ENCODE results near the gene STX5. TPM values are rescaled to one million over a fixed set of nuclear protein-coding genes. Genes with fewer than 3 reads are reported as not detected.

Gene STX5
- total RNA-seq (ENCODE audit: low replicate concordance) = 30.2 and 32.9 TPM in 2 replicates

DNA sequence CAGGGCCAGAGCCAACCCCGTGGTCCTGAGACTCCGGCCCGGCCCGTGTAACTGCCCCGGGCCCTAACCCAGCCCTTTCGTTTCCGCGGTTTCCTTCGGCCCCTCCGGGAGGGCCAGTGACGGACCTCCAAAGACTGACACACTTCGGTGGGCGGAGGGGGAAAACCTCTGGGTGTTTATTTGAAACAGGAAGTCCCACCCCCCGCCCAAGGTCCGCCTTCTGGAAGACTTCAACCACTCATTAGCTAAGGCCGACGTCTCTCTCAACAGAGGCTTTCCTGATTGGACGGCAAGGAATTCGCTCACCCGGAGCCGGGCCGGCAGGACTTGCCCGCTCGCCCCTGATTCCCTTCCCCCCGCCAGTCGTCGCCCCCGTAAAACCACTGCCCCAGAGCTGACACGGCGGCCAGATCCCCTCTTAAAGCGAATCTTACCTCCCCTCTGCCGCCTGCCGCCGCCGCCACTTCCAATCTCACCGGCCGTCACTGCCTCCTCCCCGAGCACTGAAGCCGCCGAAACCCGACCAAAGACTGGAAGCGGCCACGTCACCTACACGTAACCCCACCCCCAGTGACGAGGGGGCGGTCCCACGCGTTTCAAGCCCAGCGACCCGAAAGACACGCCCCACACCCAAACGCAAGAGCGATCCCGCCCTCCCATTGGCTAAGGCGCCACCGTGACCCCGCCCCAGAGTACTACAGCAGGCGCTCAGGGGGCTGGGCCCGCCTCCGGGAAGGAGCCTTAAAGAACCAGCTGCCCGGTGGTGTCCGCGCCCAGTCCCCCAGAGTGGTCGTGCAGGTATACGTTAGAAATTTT, at the start of gene STX5:
STX5 (minus strand) TSS at position 532 of the 816 bp plus-strand sequence. CDS start 808 bp downstream, outside the sequence.
- H3K36me3 ChIP-seq = no peaks in the 10 kb centered on the region
- peaks cover 15% of the 10 kb centered on the region for H3K36me3 Mint-ChIP-seq

DNA sequence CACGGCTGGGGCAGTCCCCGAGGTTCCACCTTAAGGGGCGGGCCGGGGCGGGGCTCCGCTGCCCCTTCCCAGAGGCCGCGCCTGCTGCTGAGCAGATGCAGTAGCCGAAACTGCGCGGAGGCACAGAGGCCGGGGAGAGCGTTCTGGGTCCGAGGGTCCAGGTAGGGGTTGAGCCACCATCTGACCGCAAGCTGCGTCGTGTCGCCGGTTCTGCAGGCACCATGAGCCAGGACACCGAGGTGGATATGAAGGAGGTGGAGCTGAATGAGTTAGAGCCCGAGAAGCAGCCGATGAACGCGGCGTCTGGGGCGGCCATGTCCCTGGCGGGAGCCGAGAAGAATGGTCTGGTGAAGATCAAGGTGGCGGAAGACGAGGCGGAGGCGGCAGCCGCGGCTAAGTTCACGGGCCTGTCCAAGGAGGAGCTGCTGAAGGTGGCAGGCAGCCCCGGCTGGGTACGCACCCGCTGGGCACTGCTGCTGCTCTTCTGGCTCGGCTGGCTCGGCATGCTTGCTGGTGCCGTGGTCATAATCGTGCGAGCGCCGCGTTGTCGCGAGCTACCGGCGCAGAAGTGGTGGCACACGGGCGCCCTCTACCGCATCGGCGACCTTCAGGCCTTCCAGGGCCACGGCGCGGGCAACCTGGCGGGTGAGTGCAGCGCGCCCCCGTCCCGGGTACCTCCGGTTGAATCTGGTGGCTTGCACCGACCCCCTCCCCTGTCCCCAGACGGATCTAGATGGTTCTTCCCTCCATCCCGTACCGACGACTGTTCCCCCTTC, 49.1 kb upstream of the STX5 start, which contains the start of gene SLC3A2:
SLC3A2 (plus strand) TSS at position 94 of the 776 bp plus-strand sequence; CDS start at position 222, 128 bp downstream.
- H2AFZ ChIP-seq (replicated peaks) = peak within 1 kb of the TSS; percentile 2
- TF ChIP-seq EZH2phosphoT487 (IDR thresholded peaks at IDR 0.05) (no peak), CTCF (IDR thresholded peaks at IDR 0.05) (peak; percentile 79), EZH2 (IDR thresholded peaks at IDR 0.05) (peak; percentile 27)
- peaks cover 6% of the 10 kb centered on the region for H3K36me3 ChIP-seq
- no peaks in the 10 kb centered on the region for H3K9me3 Mint-ChIP-seq
- peak within 1 kb of the TSS; percentile 90 for H3K9ac ChIP-seq
- peak; percentile 93 for DNase-seq (ENCODE audit: low spot score)
- H3K4me1 ChIP-seq = peaks cover 29% of the 10 kb centered on the region
- no peaks in the 10 kb centered on the region for H3K27me3 ChIP-seq
- H3F3A ChIP-seq (ENCODE audit: low read depth) = peaks cover 76% of the 10 kb centered on the region
- peaks cover 37% of the 10 kb centered on the region for H3K36me3 Mint-ChIP-seq
- peak within 1 kb of the TSS; percentile 93 for H3K27ac Mint-ChIP-seq
- peaks cover 55% of the 10 kb centered on the region for H3K4me1 Mint-ChIP-seq
- peak within 1 kb of the TSS; percentile 95 for H3K27ac ChIP-seq
- peaks cover 95% of the 10 kb centered on the region for H3K79me2 ChIP-seq (ENCODE audit: low read depth)
- H3K4me3 ChIP-seq = peak within 1 kb of the TSS; percentile 63
- peak within 1 kb of the TSS; percentile 100 for H3K4me3 Mint-ChIP-seq
- H3K4me2 ChIP-seq = peak within 1 kb of the TSS; percentile 95
- peaks cover 7% of the 10 kb centered on the region for H3K27me3 Mint-ChIP-seq (ENCODE audit: insufficient read depth, low read depth)
- H4K20me1 ChIP-seq (ENCODE audit: low read depth) = peaks cover 42% of the 10 kb centered on the region
- no peaks in the 10 kb centered on the region for H3K9me3 ChIP-seq (ENCODE audit: low read depth)

More for the DNA sequence above, at the start of gene STX5:
- Mint-ChIP-seq H3K9me3 (no peaks in the 10 kb centered on the region), H3K4me1 (peaks cover 16% of the 10 kb centered on the region), H3K27me3 (ENCODE audit: insufficient read depth, low read depth) (peaks cover 11% of the 10 kb centered on the region), H3K4me3 (peak within 1 kb of the TSS; percentile 97), H3K27ac (peak within 1 kb of the TSS; percentile 99)
- peak; percentile 99 for DNase-seq (ENCODE audit: low spot score)
- TF ChIP-seq EZH2 (IDR thresholded peaks at IDR 0.05) = no peak
- TF ChIP-seq CTCF (IDR thresholded peaks at IDR 0.05) = no peak
- no peak for TF ChIP-seq EZH2phosphoT487 (IDR thresholded peaks at IDR 0.05)
- peaks cover 25% of the 10 kb centered on the region for H3F3A ChIP-seq (ENCODE audit: low read depth)
- H3K27ac ChIP-seq = peak within 1 kb of the TSS; percentile 79
- peak within 1 kb of the TSS; percentile 75 for H3K9ac ChIP-seq
- peaks cover 43% of the 10 kb centered on the region for H3K79me2 ChIP-seq (ENCODE audit: low read depth)
- H3K4me3 ChIP-seq = peak within 1 kb of the TSS; percentile 91
- peaks cover 16% of the 10 kb centered on the region for H4K20me1 ChIP-seq (ENCODE audit: low read depth)
- H2AFZ ChIP-seq (replicated peaks) = peak within 1 kb of the TSS; percentile 77
- H3K4me2 ChIP-seq = peak within 1 kb of the TSS; percentile 89
- H3K4me1 ChIP-seq = peaks cover 12% of the 10 kb centered on the region
- H3K9me3 ChIP-seq (ENCODE audit: low read depth) = no peaks in the 10 kb centered on the region
- H3K27me3 ChIP-seq = no peaks in the 10 kb centered on the region

DNA sequence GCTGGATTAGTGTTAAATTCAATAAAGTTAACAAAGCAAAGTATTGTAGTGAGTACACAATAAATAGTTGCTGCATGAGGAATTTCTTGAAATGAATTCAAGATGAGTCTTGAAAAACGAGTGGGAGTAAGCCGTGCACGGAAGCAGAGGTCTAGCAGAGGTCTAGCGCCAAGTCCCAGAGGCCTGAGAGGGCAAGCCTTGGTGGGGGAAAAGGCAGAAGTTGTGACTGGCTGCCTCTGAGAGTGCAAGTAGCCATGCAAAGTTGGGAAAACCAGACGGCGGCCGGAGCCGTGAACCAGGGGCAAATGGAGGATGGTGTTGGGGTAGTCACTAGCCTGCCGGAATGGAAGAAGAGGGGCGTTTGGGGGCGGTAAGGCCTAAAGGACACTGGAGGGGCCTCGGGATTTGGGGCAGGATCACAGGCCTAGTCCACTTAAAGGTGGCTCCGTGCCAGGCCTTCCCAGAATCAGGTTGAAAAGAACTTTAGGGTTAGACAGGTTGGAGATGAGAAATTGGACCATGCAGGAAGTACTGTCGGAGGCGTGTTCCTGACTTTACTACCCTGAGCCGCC, 48.5 kb upstream of the STX5 start:
- peak overlapping the region; percentile 95 for H3K4me2 ChIP-seq
- peak overlapping the region; percentile 63 for H3K4me3 ChIP-seq
- peaks cover 96% of the 10 kb centered on the region for H3K79me2 ChIP-seq (ENCODE audit: low read depth)
- Mint-ChIP-seq H3K27me3 (ENCODE audit: insufficient read depth, low read depth) (peaks cover 7% of the 10 kb centered on the region), H3K9me3 (no peaks in the 10 kb centered on the region), H3K4me1 (peaks cover 50% of the 10 kb centered on the region), H3K27ac (peak overlapping the region; percentile 93), H3K4me3 (peak overlapping the region; percentile 100), H3K36me3 (peaks cover 31% of the 10 kb centered on the region)
- no peaks in the 10 kb centered on the region for H3K9me3 ChIP-seq (ENCODE audit: low read depth)
- no peak for DNase-seq (ENCODE audit: low spot score)
- H3F3A ChIP-seq (ENCODE audit: low read depth) = peaks cover 69% of the 10 kb centered on the region
- no peak for TF ChIP-seq CTCF (IDR thresholded peaks at IDR 0.05)
- TF ChIP-seq EZH2 (IDR thresholded peaks at IDR 0.05) = no peak
- TF ChIP-seq EZH2phosphoT487 (IDR thresholded peaks at IDR 0.05) = no peak
- peak overlapping the region; percentile 95 for H3K27ac ChIP-seq
- no peak overlapping the region for H3K9ac ChIP-seq
- no peaks in the 10 kb centered on the region for H3K27me3 ChIP-seq
- peaks cover under 1% of the 10 kb centered on the region for H3K36me3 ChIP-seq
- H2AFZ ChIP-seq (replicated peaks) = no peak overlapping the region
- H4K20me1 ChIP-seq (ENCODE audit: low read depth) = peaks cover 35% of the 10 kb centered on the region
- H3K4me1 ChIP-seq = peaks cover 29% of the 10 kb centered on the region
